ENCODE data around the gene PRKCA.

GRCh38 chr17:66725956-66726355 lies 423.5 kb downstream of the PRKCA start:
- TF ChIP-seq, protein P1, sequence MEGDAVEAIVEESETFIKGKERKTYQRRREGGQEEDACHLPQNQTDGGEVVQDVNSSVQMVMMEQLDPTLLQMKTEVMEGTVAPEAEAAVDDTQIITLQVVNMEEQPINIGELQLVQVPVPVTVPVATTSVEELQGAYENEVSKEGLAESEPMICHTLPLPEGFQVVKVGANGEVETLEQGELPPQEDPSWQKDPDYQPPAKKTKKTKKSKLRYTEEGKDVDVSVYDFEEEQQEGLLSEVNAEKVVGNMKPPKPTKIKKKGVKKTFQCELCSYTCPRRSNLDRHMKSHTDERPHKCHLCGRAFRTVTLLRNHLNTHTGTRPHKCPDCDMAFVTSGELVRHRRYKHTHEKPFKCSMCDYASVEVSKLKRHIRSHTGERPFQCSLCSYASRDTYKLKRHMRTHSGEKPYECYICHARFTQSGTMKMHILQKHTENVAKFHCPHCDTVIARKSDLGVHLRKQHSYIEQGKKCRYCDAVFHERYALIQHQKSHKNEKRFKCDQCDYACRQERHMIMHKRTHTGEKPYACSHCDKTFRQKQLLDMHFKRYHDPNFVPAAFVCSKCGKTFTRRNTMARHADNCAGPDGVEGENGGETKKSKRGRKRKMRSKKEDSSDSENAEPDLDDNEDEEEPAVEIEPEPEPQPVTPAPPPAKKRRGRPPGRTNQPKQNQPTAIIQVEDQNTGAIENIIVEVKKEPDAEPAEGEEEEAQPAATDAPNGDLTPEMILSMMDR (IDR thresholded peaks at IDR 0.05 in 2 of 3, conservative IDR thresholded peaks at IDR 0.05 in 1 of 3; ENCODE audit: insufficient read depth in 2 of 3, low read depth in 1 of 3, low read length in 3 of 3), result no peak
- TF ChIP-seq EP300 (IDR thresholded peaks at IDR 0.05; ENCODE audit: low read length) (no peak), TCF7 (IDR thresholded peaks at IDR 0.05; ENCODE audit: borderline replicate concordance) (no peak), MXI1 (IDR thresholded peaks at IDR 0.05; ENCODE audit: low read depth, low read length) (no peak), IRF1 (CRISPR knock-in tag; IDR thresholded peaks at IDR 0.05; ENCODE audit: borderline replicate concordance) (no peak), SNRNP70 (optimal IDR thresholded peaks at IDR 0.05; ENCODE audit: low read depth, low read length) (no peak), RBM34 (IDR thresholded peaks at IDR 0.05; ENCODE audit: borderline replicate concordance, insufficient read depth, low read length) (no peak), TBP (optimal IDR thresholded peaks at IDR 0.05; ENCODE audit: low read depth, low read length) (no peak), MYBL2 (IDR thresholded peaks at IDR 0.05; ENCODE audit: low read depth) (no peak), MYBL2 (CRISPR knock-in tag; IDR thresholded peaks at IDR 0.05; ENCODE audit: borderline replicate concordance) (no peak)
- TF ChIP-seq, protein P2, sequence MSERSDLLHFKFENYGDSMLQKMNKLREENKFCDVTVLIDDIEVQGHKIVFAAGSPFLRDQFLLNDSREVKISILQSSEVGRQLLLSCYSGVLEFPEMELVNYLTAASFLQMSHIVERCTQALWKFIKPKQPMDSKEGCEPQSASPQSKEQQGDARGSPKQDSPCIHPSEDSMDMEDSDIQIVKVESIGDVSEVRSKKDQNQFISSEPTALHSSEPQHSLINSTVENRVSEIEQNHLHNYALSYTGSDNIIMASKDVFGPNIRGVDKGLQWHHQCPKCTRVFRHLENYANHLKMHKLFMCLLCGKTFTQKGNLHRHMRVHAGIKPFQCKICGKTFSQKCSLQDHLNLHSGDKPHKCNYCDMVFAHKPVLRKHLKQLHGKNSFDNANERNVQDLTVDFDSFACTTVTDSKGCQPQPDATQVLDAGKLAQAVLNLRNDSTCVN (CRISPR knock-in tag; IDR thresholded peaks at IDR 0.05), result no peak
- TF ChIP-seq, protein P3, sequence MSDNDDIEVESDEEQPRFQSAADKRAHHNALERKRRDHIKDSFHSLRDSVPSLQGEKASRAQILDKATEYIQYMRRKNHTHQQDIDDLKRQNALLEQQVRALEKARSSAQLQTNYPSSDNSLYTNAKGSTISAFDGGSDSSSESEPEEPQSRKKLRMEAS (CRISPR knock-in tag; IDR thresholded peaks at IDR 0.05), result no peak
- TF ChIP-seq, protein P4, sequence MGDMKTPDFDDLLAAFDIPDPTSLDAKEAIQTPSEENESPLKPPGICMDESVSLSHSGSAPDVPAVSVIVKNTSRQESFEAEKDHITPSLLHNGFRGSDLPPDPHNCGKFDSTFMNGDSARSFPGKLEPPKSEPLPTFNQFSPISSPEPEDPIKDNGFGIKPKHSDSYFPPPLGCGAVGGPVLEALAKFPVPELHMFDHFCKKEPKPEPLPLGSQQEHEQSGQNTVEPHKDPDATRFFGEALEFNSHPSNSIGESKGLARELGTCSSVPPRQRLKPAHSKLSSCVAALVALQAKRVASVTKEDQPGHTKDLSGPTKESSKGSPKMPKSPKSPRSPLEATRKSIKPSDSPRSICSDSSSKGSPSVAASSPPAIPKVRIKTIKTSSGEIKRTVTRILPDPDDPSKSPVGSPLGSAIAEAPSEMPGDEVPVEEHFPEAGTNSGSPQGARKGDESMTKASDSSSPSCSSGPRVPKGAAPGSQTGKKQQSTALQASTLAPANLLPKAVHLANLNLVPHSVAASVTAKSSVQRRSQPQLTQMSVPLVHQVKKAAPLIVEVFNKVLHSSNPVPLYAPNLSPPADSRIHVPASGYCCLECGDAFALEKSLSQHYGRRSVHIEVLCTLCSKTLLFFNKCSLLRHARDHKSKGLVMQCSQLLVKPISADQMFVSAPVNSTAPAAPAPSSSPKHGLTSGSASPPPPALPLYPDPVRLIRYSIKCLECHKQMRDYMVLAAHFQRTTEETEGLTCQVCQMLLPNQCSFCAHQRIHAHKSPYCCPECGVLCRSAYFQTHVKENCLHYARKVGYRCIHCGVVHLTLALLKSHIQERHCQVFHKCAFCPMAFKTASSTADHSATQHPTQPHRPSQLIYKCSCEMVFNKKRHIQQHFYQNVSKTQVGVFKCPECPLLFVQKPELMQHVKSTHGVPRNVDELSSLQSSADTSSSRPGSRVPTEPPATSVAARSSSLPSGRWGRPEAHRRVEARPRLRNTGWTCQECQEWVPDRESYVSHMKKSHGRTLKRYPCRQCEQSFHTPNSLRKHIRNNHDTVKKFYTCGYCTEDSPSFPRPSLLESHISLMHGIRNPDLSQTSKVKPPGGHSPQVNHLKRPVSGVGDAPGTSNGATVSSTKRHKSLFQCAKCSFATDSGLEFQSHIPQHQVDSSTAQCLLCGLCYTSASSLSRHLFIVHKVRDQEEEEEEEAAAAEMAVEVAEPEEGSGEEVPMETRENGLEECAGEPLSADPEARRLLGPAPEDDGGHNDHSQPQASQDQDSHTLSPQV (IDR thresholded peaks at IDR 0.05), result no peak

Data from K562 (cell line).